Adrenal gland (tissue), 12 donors: Measurements from ENCODE around the gene CFL1. TPM values are rescaled to one million over a fixed set of nuclear protein-coding genes. Genes with fewer than 3 reads are reported as not detected.

ENCODE experiments used
- DNase-seq, 7 donors: peaks; one replicate each; pipeline ENCODE4 v3.0.0-alpha.2; 2019 to 2020
- H3K27ac ChIP-seq, 5 donors: fragments of 200-600 bp; sonication (generic) in 4 of 5; 1 replicate in 3 of 5; 2 replicates in 2 of 5; pipeline versions ENCODE4 v1.5.1 to v1.8.0; 2016 to 2020; ENCODE audit warnings: mild to moderate bottlenecking in 1 of 5
- H3K27me3 ChIP-seq: fragments of 200-600 bp; 2 replicates; pipeline ENCODE4 v1.8.0; 2021
- H3K36me3 ChIP-seq, 2 donors: fragments of 200-600 bp; replicated peaks in 1 of 2; 1 replicate in 1 of 2; 2 replicates in 1 of 2; pipeline versions ENCODE4 v1.5.1 to v1.8.0; 2018 to 2022
- H3K4me1 ChIP-seq, 2 donors: fragments of 200-600 bp; replicated peaks in 1 of 2; 1 replicate in 1 of 2; 2 replicates in 1 of 2; pipeline versions ENCODE4 v1.5.1 to v1.8.0; 2018 to 2021
- H3K4me3 ChIP-seq, 4 donors: fragments of 200-600 bp; sonication (generic) in 3 of 4; one replicate each; pipeline ENCODE4 v1.5.1; 2016 to 2018
- H3K9me3 ChIP-seq, 3 donors: fragments of 200-600 bp; sonication (generic) in 1 of 3; replicated peaks in 1 of 3; 1 replicate in 2 of 3; 2 replicates in 1 of 3; pipeline versions ENCODE4 v1.5.1 to v1.8.0; 2016 to 2021
- POLR2A ChIP-seq, 2 donors: fragments of 450-650 bp; IDR thresholded peaks; one replicate each; pipeline ENCODE4 v1.6.1; 2017; ENCODE audit warnings: antibody characterized with exemption in 2 of 2, mild to moderate bottlenecking in 2 of 2, moderate library complexity in 1 of 2
- WGBS, 4 donors: extraction: QIAGEN DNeasy Blood & Tissue Kit in 2 of 4; methylation state at CpG; one replicate each; pipeline versions ENCODE4 v1.1.5 to v1.1.7; 2013 to 2017; 5-methylcytosine and 5-hydroxymethylcytosine counted together
- intact Hi-C, 2 donors: fragments of 100-400 bp; cut with DNase I; formaldehyde crosslinking; loops; one replicate each; pipeline versions ENCODE4 v1.14.1 to v1.15.0; 2022 to 2023
- polyA plus RNA-seq, 3 donors: library from polyadenylated mRNA; stranded (reverse); fragments of 200-250 nt in 2 of 3; fragments of 350-450 nt in 1 of 3; fragmentation: Illumina TruSeq in 1 of 3; extraction: RNeasy Lipid Tissue Mini Kit (QIAGEN cat#74804) in 1 of 3; gene quantifications; one replicate each; pipeline ENCODE4 v1.2.3, GENCODE V29; 2013 to 2014
- total RNA-seq, 9 donors: library from RNA; depleted of rRNA in 4 of 9; stranded (reverse); fragments of >200 nt in 4 of 9; fragments of 120-200 nt in 1 of 9; fragmentation: NEBNext Ultra II Directional in 1 of 9; extraction: Animal tissue kit (Norgen Biotek cat#: 25700) in 1 of 9; gene quantifications; one replicate each; pipeline versions ENCODE4 v1.1.0 to v1.2.4, GENCODE V29; 2013 to 2023
- TF ChIP-seq, protein P1 (sequence below), 6 experiments: fragments of 450-650 bp in 4 of 6; fragments of 200-600 bp in 2 of 6; sonication (generic) in 1 of 6; IDR thresholded peaks; 1 replicate in 5 of 6; 2 replicates in 1 of 6; pipeline versions ENCODE4 v1.5.1 to v1.8.0; 2016 to 2021; ENCODE audit warnings: antibody characterized with exemption in 6 of 6, mild to moderate bottlenecking in 2 of 6, moderate library complexity in 1 of 6
- donor health status: healthy with polysubstance abuse.
- donor health status: Bipolar disorder and iron deficiency.
- donor health status: DM: yes; HTN: yes; CAD: no.
- donor health status: DM: no; HTN: no; CAD: no.
- donor health status: DM: no; HTN: no; CAD: no.
- donor health status: DM: yes; HTN: yes; CAD: no.

CFL1 gene
- total and polyA plus RNA-seq, 12 donors, result 217 to 765 (median 599) TPM

DNA sequence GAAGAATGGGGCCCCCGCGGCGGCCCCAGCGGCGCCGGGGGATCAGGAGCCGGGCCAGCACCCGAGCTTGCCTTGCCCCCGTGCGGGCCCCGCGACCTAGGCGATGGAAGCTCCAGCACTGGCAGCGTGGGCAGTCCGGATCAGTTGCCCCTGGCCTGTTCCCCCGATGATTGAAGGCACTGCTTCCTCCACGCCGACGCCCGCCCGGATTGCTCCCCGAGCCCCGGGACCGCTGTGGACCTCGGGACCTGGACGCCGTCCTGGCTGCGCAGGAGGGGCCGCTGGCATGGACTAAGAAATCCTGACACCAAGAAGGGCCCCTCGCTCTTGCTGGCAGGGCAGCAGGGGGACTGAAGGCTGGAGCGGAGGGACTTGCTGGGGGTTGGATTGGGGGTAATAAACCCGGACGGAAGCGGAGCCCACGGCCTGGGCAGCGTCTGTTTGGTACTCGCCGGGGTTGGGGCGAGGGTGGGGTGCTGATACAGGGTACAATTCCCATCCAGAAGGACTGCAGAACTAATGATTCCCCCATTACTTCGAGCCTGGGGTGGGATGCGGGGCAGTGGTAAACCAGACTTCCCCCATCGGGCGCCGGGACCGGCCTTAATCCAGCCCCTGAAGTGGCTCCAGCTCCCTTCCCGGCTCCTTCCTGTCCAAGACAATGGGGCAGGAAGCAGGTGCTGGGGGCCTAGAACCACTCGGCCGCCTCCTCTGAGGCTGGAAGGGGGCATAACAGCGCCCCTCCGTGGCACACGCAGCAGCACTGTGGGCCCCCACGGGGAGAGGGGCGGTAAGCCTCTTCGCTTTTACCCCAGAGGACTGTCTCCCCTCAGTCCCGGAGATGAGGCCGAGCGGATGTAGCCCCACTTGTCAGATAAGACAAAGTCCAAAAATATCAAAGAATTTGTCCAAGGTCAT lies 33.5 kb upstream of the CFL1 start:
- DNase-seq, result peak in 5 of 7 donors; percentile 45 to 67 (median 51)
- H3K4me1 ChIP-seq, result peaks cover 50 to 52% of the 10 kb centered on the region in 2 donors

DNA sequence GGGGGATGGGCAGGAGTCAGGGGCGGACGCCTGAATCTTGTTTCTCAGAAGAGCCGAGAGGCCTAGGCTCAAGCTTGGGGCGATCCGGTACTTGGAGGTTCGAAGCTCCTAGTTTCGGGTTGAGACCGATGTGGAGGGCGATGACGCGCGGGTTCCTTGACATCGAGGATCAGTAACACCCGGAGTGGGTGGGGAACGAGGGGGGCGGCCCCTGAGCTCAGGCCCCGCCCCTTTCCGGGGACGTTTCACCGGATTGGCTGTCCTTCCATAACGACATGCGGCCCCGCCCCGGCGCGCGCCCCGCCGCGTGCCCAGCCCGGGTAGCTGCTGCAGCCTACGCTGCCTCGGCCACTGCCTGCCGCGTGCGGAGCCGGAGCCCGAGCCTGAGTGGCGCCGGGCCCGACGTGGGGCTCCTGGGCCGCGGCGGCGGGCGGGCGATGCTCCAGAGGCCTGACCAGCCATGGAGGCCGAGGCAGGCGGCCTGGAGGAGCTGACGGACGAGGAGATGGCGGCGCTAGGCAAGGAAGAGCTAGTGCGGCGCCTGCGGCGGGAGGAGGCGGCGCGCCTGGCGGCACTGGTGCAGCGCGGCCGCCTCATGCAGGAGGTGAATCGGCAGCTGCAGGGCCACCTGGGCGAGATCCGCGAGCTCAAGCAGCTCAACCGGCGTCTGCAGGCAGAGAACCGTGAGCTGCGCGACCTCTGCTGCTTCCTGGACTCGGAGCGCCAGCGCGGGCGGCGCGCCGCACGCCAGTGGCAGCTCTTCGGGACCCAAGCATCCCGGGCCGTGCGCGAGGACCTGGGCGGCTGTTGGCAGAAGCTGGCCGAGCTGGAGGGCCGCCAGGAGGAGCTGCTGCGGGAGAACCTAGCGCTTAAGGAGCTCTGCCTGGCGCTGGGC lies 32.6 kb upstream of the CFL1 start, which contains the start of gene CCDC85B:
TSS of gene CCDC85B (plus strand) at position 350 of the 895 bp plus-strand sequence. CDS start at position 461, 111 bp downstream.
- intact Hi-C loops, result no loop called here
- peak; percentile 98 to 100 (median 99) for DNase-seq
- TF ChIP-seq POLR2A (IDR thresholded peaks at IDR 0.05), result peak; percentile 97 to 99
- TF ChIP-seq, protein P1, sequence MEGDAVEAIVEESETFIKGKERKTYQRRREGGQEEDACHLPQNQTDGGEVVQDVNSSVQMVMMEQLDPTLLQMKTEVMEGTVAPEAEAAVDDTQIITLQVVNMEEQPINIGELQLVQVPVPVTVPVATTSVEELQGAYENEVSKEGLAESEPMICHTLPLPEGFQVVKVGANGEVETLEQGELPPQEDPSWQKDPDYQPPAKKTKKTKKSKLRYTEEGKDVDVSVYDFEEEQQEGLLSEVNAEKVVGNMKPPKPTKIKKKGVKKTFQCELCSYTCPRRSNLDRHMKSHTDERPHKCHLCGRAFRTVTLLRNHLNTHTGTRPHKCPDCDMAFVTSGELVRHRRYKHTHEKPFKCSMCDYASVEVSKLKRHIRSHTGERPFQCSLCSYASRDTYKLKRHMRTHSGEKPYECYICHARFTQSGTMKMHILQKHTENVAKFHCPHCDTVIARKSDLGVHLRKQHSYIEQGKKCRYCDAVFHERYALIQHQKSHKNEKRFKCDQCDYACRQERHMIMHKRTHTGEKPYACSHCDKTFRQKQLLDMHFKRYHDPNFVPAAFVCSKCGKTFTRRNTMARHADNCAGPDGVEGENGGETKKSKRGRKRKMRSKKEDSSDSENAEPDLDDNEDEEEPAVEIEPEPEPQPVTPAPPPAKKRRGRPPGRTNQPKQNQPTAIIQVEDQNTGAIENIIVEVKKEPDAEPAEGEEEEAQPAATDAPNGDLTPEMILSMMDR (IDR thresholded peaks at IDR 0.05), result peak in 2 of 6 experiments; percentile 15 to 24
- Histone ChIP-seq H3K36me3 (peaks cover 0 to 13% of the 10 kb centered on the region in 2 donors), H3K4me1 (peaks cover 50 to 52% of the 10 kb centered on the region in 2 donors), H3K27me3 (no peaks in the 10 kb centered on the region), H3K9me3 (no peaks in the 10 kb centered on the region), H3K27ac (peak within 1 kb of the TSS; percentile 26 to 99 (median 96)), H3K4me3 (peak within 1 kb of the TSS; percentile 36 to 62 (median 50))
- WGBS, 4 donors, result 0 to 8% (median 0%) methylated on average over 2 to 94 of the region's 94 CpGs

More for the DNA sequence above, 33.5 kb upstream of the CFL1 start:
- Histone ChIP-seq H3K4me3 (peak overlapping the region; percentile 10 to 62 (median 44)), H3K27me3 (no peaks in the 10 kb centered on the region), H3K36me3 (peaks cover 0 to 6% of the 10 kb centered on the region in 2 donors), H3K27ac (peak overlapping the region; percentile 26 to 99 (median 96)), H3K9me3 (no peaks in the 10 kb centered on the region)
- intact Hi-C loops, result no loop called here
- WGBS, 4 donors, result 0 to 3% (median 2%) methylated on average over 5 to 57 of the region's 57 CpGs
- TF ChIP-seq, protein P1 (IDR thresholded peaks at IDR 0.05), result peak in 2 of 6 experiments; percentile 18 to 28
- peak; percentile 17 to 74 for TF ChIP-seq POLR2A (IDR thresholded peaks at IDR 0.05)

DNA sequence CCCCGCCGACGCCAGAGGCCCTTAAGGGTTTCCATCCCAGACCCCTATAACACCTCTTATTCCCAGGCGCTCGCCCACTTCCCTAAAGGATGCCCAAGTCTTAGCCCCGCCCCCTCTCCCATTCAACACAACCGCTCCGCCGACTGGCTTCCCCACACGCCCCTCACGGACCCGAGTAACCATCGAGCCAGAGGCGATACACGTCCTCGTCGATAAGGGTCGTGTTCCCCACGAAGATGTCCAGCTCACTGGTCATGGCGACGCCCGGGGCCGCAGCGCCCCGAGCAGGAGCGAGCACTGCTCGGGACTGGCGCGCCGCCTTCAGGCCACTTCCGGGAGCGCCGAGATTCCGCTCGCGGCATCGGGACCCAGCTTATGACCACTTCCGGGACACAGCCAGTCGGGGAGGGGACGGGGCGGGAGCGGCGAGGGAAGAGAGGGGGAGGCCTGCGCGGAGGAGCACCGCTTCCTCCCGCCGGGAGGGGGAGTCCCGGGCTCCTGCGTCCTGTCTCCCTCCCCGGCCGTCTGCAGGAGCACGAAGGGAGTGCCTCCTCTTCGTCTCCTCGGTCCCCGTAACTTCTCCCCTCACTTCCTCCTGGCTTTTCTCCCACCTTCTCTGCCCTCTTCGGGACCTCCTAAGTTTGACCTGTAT lies 30.3 kb upstream of the CFL1 start, which contains the start of gene FIBP:
TSS of gene FIBP (minus strand) at position 309 of the 652 bp plus-strand sequence. CDS start at position 256, 53 bp downstream.
- H3K9me3 ChIP-seq, result no peaks in the 10 kb centered on the region
- peaks cover 0 to 29% of the 10 kb centered on the region in 2 donors for H3K36me3 ChIP-seq
- DNase-seq, result peak; percentile 98 to 99 (median 98)
- H3K27me3 ChIP-seq, result no peaks in the 10 kb centered on the region
- H3K4me3 ChIP-seq, result peak within 1 kb of the TSS; percentile 27 to 66 (median 42)
- TF ChIP-seq, protein P1 (IDR thresholded peaks at IDR 0.05), result peak; percentile 70 to 94 (median 86)
- peak; percentile 68 to 90 for TF ChIP-seq POLR2A (IDR thresholded peaks at IDR 0.05)
- 0 to 2% (median 0%) methylated on average over 21 to 57 of the region's 57 CpGs for WGBS, 4 donors
- intact Hi-C loops, result loop anchor here in 1 of 2 donors (5.0 kb wide), 1 partner anchor 74 kb away; the partner anchor contains the start of gene SART1
- H3K27ac ChIP-seq, result peak within 1 kb of the TSS; percentile 26 to 99 (median 96)
- H3K4me1 ChIP-seq, result peaks cover 47 to 48% of the 10 kb centered on the region in 2 donors
